Astrocyte (in vitro differentiated cells and primary cell): Measurements from ENCODE around the gene ADAM11. TPM values are rescaled to one million over a fixed set of nuclear protein-coding genes. Genes with fewer than 3 reads are reported as not detected.

Source experiments
- DNase-seq: peaks from one replicate; pipeline ENCODE4 v3.0.0-alpha.2; 2010; ENCODE audit warnings: low read depth
- FAIRE-seq: peaks from 2 replicates; lab custom pipeline; 2011; peaks lifted over from hg19 to GRCh38; lab: Jason Lieb, UNC
- H2AFZ ChIP-seq: 2 replicates; pipeline ENCODE4 v1.6.0; 2012; ENCODE audit warnings: low read depth, low read length, inconsistent platforms
- H3K27ac ChIP-seq: 2 replicates; pipeline ENCODE4 v1.5.1; 2011; ENCODE audit warnings: low read depth, low read length, inconsistent platforms
- H3K27me3 ChIP-seq: 2 replicates; pipeline ENCODE4 v1.6.0; 2011; ENCODE audit warnings: low read length, inconsistent platforms; ENCODE audit not compliant: insufficient read depth
- H3K36me3 ChIP-seq: 2 replicates; pipeline ENCODE4 v1.5.1; 2011; ENCODE audit warnings: low read length, inconsistent platforms; ENCODE audit not compliant: insufficient read depth
- H3K4me1 ChIP-seq: 2 replicates; pipeline ENCODE4 v1.5.1; 2011; ENCODE audit warnings: low read length, inconsistent platforms; ENCODE audit not compliant: insufficient read depth
- H3K4me2 ChIP-seq: 2 replicates; pipeline ENCODE4 v1.6.0; 2012; ENCODE audit warnings: low read length, inconsistent platforms
- H3K4me3 ChIP-seq: 2 replicates; pipeline ENCODE4 v1.5.1; 2011; ENCODE audit warnings: low read depth, mild to moderate bottlenecking, low read length, inconsistent platforms; ENCODE audit not compliant: insufficient read depth
- H3K79me2 ChIP-seq: 2 replicates; pipeline ENCODE4 v1.6.0; 2012; ENCODE audit warnings: mild to moderate bottlenecking, low read length, inconsistent platforms; ENCODE audit not compliant: insufficient read depth
- H3K9ac ChIP-seq: 2 replicates; pipeline ENCODE4 v1.6.0; 2012; ENCODE audit warnings: mild to moderate bottlenecking, low read length, inconsistent platforms
- H3K9me3 ChIP-seq: 2 replicates; pipeline ENCODE4 v1.5.1; 2012; ENCODE audit warnings: low read depth, mild to moderate bottlenecking, low read length, inconsistent platforms; ENCODE audit not compliant: insufficient read depth
- H4K20me1 ChIP-seq: 2 replicates; pipeline ENCODE4 v1.6.0; 2012; ENCODE audit warnings: low read length, inconsistent platforms; ENCODE audit not compliant: insufficient read depth
- H3K27ac Mint-ChIP-seq: one replicate; pipeline ENCODE4 v1.8.0; 2021; ENCODE audit warnings: mild to moderate bottlenecking, mixed read lengths; ENCODE audit not compliant: unreplicated experiment
- H3K27me3 Mint-ChIP-seq: one replicate; pipeline ENCODE4 v1.8.0; 2021; ENCODE audit warnings: low read depth, mixed read lengths; ENCODE audit not compliant: unreplicated experiment
- H3K36me3 Mint-ChIP-seq: one replicate; pipeline ENCODE4 v1.8.0; 2021; ENCODE audit warnings: low read depth, mixed read lengths; ENCODE audit not compliant: unreplicated experiment
- H3K4me1 Mint-ChIP-seq: one replicate; pipeline ENCODE4 v1.8.0; 2021; ENCODE audit warnings: low read depth, mixed read lengths; ENCODE audit not compliant: unreplicated experiment
- H3K4me3 Mint-ChIP-seq: one replicate; pipeline ENCODE4 v1.8.0; 2021; ENCODE audit warnings: mild to moderate bottlenecking, moderate library complexity, mixed read lengths; ENCODE audit not compliant: unreplicated experiment
- H3K9me3 Mint-ChIP-seq: one replicate; pipeline ENCODE4 v1.8.0; 2021; ENCODE audit warnings: mild to moderate bottlenecking, mixed read lengths; ENCODE audit not compliant: unreplicated experiment
- CTCF ChIP-seq: IDR thresholded peaks from 2 replicates; pipeline ENCODE4 v1.5.1; 2011; ENCODE audit warnings: low read depth, mild to moderate bottlenecking, inconsistent platforms, low read length, moderate library complexity; ENCODE audit not compliant: insufficient read depth
- EZH2 ChIP-seq: IDR thresholded peaks from 2 replicates; pipeline ENCODE4 v1.6.1; 2012; ENCODE audit warnings: mild to moderate bottlenecking, low read length, inconsistent platforms; ENCODE audit not compliant: insufficient read depth
- total RNA-seq: library from RNA; stranded (reverse); gene quantifications from 2 replicates; pipeline ENCODE4 v1.2.1, GENCODE V29; 2021

ADAM11 gene
- total RNA-seq, 1 donor from 2014 or later: 0.43 TPM

- Mint-ChIP-seq H3K9me3 (no peaks in the 10 kb centered on the region), H3K36me3 (no peaks in the 10 kb centered on the region), H3K27me3 (peaks cover 8% of the 10 kb centered on the region), H3K4me1 (peaks cover 2% of the 10 kb centered on the region), H3K27ac (no peak overlapping the region), H3K4me3 (peak overlapping the region; percentile 57)
- Histone ChIP-seq H3K9me3 (no peaks in the 10 kb centered on the region), H3K4me1 (peaks cover 3% of the 10 kb centered on the region), H3K79me2 (no peaks in the 10 kb centered on the region), H2AFZ (no peak overlapping the region), H3K36me3 (no peaks in the 10 kb centered on the region), H3K4me3 (no peak overlapping the region), H3K27me3 (no peaks in the 10 kb centered on the region), H3K27ac (no peak overlapping the region), H3K4me2 (no peak overlapping the region), H3K9ac (no peak overlapping the region), H4K20me1 (no peaks in the 10 kb centered on the region)
- no peak for DNase-seq
- TF ChIP-seq CTCF: no peak
- TF ChIP-seq EZH2: no peak
- FAIRE-seq: no peak
These were observed 23.6 kb downstream of the ADAM11 start for GRCh38 chr17:44782326-44782850.

DNA sequence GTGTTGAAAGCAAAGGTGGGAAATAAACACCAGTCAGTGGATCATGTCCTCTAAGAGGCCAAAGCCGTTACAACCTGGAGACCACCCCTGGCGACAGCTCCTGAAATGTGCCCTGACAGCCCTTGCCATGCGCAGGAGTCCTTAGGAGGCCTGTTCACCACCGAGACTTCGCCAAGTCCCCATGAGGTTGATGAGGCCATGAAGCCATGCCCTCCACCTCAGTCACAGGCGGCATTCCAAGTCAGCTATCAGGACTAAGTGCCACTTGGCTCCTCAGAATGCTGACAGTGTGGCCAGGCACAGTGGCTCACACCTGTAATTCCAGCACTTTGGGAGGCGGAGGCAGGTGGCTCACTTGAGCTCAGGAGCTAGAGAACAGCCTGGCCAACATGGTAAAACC, 27.1 kb downstream of the ADAM11 start:
- Mint-ChIP-seq H3K36me3 (no peaks in the 10 kb centered on the region), H3K4me1 (peaks cover 2% of the 10 kb centered on the region), H3K9me3 (no peaks in the 10 kb centered on the region), H3K27ac (no peak overlapping the region), H3K4me3 (no peak overlapping the region), H3K27me3 (peaks cover 8% of the 10 kb centered on the region)
- H3K36me3 ChIP-seq: no peaks in the 10 kb centered on the region
- H4K20me1 ChIP-seq: no peaks in the 10 kb centered on the region
- H3K4me2 ChIP-seq: no peak overlapping the region
- no peak overlapping the region for H2AFZ ChIP-seq
- no peak overlapping the region for H3K27ac ChIP-seq
- TF ChIP-seq CTCF (no peak), EZH2 (no peak)
- FAIRE-seq: no peak
- DNase-seq: no peak
- H3K4me3 ChIP-seq: no peak overlapping the region
- H3K4me1 ChIP-seq: no peaks in the 10 kb centered on the region
- no peaks in the 10 kb centered on the region for H3K27me3 ChIP-seq
- H3K79me2 ChIP-seq: no peaks in the 10 kb centered on the region
- H3K9me3 ChIP-seq: no peaks in the 10 kb centered on the region
- H3K9ac ChIP-seq: no peak overlapping the region

GRCh38 chr17:44786551-44787081, 27.8 kb downstream of the ADAM11 start:
- Histone ChIP-seq H3K4me2 (no peak overlapping the region), H3K27me3 (no peaks in the 10 kb centered on the region), H3K27ac (no peak overlapping the region), H3K4me3 (no peak overlapping the region), H4K20me1 (no peaks in the 10 kb centered on the region), H3K79me2 (no peaks in the 10 kb centered on the region), H3K9ac (no peak overlapping the region), H2AFZ (peak overlapping the region; percentile 4), H3K9me3 (no peaks in the 10 kb centered on the region), H3K36me3 (no peaks in the 10 kb centered on the region), H3K4me1 (no peaks in the 10 kb centered on the region)
- no peak for TF ChIP-seq EZH2
- no peak for TF ChIP-seq CTCF
- Mint-ChIP-seq H3K9me3 (no peaks in the 10 kb centered on the region), H3K27ac (no peak overlapping the region), H3K36me3 (no peaks in the 10 kb centered on the region), H3K4me1 (peaks cover 2% of the 10 kb centered on the region), H3K27me3 (peaks cover 8% of the 10 kb centered on the region), H3K4me3 (peak overlapping the region; percentile 20)
- FAIRE-seq (no peak), DNase-seq (no peak)
